Suprapubic skin (tissue), 4 donors: ENCODE data around the gene CNN2.

Source experiments
- CTCF ChIP-seq, 2 donors: fragments of 200-600 bp in 1 of 2; fragments of 450-650 bp in 1 of 2; sonication (generic) in 1 of 2; IDR thresholded peaks; one replicate each; pipeline ENCODE4 v1.5.1; 2016 to 2019; ENCODE audit warnings: antibody characterized with exemption in 2 of 2, mild to moderate bottlenecking in 1 of 2, moderate library complexity in 1 of 2
- EP300 ChIP-seq: sonication (generic); formaldehyde crosslinking; IDR thresholded peaks from one replicate; pipeline ENCODE4 v1.6.1; 2017; ENCODE audit warnings: antibody characterized with exemption
- POLR2A ChIP-seq, 2 donors: fragments of 450-650 bp; IDR thresholded peaks; one replicate each; pipeline ENCODE4 v1.6.1; 2017; ENCODE audit warnings: antibody characterized with exemption in 2 of 2, mild to moderate bottlenecking in 2 of 2, moderate library complexity in 2 of 2
- POLR2AphosphoS5 ChIP-seq, 3 donors: sonication (generic); formaldehyde crosslinking; IDR thresholded peaks; one replicate each; pipeline ENCODE4 v1.6.1; 2017; ENCODE audit warnings: antibody characterized with exemption in 3 of 3

- TF ChIP-seq CTCF (IDR thresholded peaks at IDR 0.05), result no peak
- no peak for TF ChIP-seq POLR2A (IDR thresholded peaks at IDR 0.05)
- TF ChIP-seq EP300, result no peak
- TF ChIP-seq POLR2AphosphoS5 (IDR thresholded peaks at IDR 0.05), result no peak
These were observed 44.8 kb downstream of the CNN2 start for GRCh38 chr19:1070931-1071791.
